ENCODE measurements around the gene GRIK5.

DNA sequence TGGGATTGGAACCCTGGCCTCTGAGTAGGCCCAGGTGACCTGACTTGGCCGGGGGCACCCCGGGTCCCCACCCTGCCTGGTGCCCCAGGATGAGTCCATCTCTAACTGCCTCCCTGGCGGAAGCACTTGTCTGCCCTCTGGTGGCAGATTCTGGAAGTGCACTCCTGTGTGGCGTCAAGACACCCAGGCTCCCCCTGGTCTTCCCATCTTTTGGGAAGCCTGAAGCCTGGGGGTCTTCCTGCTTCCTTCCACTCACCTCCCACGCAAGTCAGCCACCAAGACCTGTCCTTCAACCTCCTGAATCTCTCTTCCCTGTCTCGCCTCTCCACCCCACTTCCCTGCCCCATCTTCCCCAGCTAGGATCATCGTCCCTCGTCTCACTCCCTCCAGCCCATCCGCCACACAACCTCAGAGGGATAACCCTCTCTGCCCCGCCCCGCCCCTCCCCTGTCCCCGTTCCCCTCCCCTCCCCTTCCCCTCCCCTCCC is 118.3 kb downstream of the GRIK5 start:
- TF ChIP-seq, protein P1, sequence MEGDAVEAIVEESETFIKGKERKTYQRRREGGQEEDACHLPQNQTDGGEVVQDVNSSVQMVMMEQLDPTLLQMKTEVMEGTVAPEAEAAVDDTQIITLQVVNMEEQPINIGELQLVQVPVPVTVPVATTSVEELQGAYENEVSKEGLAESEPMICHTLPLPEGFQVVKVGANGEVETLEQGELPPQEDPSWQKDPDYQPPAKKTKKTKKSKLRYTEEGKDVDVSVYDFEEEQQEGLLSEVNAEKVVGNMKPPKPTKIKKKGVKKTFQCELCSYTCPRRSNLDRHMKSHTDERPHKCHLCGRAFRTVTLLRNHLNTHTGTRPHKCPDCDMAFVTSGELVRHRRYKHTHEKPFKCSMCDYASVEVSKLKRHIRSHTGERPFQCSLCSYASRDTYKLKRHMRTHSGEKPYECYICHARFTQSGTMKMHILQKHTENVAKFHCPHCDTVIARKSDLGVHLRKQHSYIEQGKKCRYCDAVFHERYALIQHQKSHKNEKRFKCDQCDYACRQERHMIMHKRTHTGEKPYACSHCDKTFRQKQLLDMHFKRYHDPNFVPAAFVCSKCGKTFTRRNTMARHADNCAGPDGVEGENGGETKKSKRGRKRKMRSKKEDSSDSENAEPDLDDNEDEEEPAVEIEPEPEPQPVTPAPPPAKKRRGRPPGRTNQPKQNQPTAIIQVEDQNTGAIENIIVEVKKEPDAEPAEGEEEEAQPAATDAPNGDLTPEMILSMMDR (IDR thresholded peaks at IDR 0.05; ENCODE audit: low read depth, low read length, poor library complexity, severe bottlenecking) = peak; percentile 98
- TF ChIP-seq EZH2phosphoT487 (IDR thresholded peaks at IDR 0.05; ENCODE audit: borderline replicate concordance, low read length) = no peak

All from DOHH2 (cell line).